HG03066 (cell line): ENCODE data around the gene ARHGAP32.

Experiments used
- ATAC-seq: cut with Tn5 transposase; IDR thresholded peaks from one replicate; pipeline ENCODE4 v1.9.1; 2021; ENCODE audit warnings: low read depth; ENCODE audit not compliant: unreplicated experiment

The ARHGAP32 gene

DNA sequence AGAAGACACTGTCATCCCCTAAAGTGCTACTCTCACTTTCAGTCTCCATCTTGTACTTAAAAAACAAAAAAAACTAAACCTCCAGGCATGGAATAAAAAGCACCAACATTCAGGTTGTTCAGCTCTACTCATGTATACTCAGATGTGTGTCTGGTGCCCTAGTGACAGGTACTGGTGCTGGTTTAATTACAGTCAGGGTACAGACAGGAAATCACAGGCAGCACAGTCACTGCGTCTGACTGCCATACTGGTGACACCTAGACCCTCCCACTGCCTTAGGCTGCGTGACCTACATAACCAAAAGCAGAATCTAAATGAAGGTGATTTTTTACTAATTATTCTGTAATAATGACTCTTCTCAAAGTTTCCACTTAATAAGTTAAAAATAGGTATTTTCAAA, at the start of gene ARHGAP32:
Gene ARHGAP32 (minus strand): TSS at position 176 of the 400 bp plus-strand sequence. CDS start 127 bp downstream, at position 49.
- ATAC-seq = no peak

DNA sequence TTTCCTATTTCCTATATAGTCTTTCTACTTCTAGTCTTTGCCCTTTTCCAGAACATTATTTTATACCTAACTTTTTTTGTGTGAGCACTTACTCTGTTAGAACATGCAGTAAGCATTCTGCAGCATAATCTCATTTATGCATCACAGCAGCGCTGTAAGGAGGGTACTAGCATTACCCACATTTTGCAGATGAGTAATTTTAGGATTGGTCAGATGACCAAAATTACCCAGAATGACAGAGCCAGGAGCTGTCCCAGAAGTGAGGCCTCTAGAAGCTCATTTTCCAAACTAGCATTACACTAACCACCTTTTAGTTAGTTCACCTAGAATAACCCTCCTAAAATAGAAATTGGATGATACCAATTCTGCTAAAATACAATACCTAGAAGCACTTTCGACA, 47.1 kb upstream of the ARHGAP32 start:
- no peak for ATAC-seq

DNA sequence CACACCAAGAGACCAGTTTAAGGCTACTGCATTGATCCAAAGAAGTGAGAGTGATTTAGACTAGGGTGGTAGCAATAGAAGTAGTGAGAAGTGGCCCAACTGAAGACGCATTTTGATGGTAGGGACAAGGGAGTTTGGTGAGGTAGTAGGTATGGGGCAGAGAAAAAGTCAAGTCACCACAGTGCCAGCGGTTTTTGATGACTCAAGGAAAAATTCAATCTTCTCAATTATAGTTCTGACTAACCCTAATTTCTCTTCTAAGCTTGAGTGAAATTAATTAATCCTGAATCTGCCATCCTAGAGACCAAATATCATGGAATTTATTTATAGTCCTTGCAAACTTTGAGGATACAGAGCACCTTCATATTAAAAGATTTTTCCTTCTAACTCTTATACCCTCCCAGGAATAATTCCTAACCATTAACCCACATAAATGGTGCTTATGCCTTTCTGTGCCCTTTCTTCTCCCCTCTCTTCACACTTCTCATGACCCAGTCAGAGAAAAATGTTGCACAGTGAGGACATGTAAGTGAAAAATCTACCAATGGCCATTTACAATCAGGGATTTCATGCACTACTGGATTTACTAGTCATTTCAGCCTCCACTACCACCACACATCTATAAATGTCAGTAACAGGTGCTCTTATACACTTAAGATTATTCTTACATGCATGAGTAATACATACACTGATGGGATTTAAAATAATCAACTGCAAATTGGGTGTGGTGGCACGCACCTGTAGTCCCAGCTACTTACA, 45.9 kb upstream of the ARHGAP32 start:
- ATAC-seq = no peak

DNA sequence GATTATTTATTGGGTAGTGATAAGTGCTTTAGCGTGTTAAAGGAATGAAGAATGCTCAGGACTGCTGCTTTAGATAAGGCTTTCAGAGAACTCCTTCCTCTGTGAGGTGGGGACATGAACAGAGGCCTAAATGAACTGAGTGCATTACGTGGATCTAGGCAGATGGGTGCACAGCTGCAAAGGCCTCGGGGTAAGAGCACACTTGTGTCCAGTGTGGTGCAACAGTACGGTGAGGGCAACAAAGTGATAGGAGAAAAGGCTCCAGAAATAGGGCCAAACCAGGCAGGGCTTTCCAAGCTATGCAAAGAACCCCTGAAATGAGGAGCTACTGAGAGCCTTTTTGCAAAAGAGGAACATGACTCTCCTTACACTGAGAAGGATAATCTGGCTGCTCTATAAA, 45.3 kb upstream of the ARHGAP32 start:
- no peak for ATAC-seq

DNA sequence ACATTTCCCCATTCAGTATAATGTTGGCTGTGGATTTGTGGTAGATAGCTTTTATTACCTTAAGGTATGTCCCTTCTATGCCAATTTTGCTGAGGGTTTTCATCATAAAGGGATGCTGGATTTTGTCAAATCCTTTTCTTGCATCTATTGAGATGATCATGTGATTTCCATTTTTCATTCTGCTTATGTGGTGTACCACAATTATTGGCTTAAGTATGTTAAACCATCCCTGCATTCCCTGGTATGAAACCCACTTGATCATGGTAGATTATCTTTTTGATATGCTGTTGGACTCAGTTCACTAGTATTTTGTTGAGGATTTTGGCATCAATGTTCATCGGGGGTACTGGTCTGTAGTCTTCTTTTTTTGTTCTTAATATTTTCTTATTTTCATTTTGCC, 44.7 kb upstream of the ARHGAP32 start:
- ATAC-seq = no peak

DNA sequence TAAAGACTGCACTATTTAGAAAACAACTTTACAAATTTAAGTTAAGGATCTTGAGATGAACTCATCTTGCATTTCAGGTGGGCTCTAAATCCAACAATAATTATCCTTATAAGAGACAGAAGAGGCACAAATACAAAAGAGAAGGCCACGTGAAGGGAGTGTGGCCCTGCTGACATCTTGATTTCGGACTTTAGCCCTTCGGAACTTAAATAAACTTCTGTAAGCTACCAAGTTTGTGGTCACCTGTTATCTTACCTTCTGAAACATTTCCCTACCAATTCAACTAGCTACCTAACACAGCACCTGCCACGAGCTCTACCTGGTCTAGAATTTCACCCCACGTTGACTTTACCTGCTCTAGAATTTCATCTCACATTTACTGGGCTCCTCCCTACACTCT, 42.9 kb upstream of the ARHGAP32 start:
- no peak for ATAC-seq

DNA sequence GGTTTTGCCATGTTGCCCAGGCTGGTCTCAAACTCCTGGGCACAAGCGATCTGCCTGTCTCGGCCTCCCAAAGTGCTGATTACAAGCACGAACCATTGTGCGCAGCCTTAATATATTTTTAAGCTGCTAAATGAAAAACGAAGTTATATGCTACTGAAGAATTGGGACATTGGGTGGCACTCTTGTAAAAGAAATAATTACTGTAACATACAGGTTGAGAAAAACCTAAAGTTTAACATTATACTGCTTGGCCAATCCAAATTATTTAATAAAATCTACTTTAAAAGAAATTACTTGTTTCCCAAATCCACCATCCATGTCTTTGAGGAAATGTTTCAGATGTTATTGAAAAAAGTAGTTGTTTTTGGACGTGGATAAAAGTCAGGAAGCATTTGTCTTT, 37.9 kb upstream of the ARHGAP32 start:
- ATAC-seq = no peak

DNA sequence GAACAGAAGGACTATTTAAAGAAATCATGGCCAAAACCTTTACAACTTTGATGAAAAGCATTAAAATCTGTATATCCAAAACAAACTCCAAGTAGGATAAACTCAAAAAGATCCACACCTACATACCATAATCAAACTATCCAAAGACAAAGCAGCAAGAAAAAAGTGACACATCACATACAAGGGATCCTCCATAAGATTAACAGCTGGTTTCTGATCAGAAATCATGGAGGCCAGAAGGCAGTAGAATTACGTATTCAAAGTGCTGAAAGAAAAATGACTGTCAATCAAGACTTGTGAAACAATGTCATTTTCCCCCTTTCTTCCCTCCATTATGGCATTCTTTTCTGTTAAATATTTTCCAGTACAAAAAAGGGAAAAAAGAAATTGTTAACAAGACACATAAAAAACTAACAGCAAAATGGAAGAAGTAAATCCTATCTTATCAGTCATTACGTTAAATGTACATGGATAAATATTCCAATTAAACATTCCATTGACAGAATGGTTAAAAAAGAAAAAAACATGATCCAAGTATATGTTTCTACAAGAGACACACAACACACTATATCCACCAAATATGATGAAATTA, 34.2 kb upstream of the ARHGAP32 start:
- no peak for ATAC-seq

DNA sequence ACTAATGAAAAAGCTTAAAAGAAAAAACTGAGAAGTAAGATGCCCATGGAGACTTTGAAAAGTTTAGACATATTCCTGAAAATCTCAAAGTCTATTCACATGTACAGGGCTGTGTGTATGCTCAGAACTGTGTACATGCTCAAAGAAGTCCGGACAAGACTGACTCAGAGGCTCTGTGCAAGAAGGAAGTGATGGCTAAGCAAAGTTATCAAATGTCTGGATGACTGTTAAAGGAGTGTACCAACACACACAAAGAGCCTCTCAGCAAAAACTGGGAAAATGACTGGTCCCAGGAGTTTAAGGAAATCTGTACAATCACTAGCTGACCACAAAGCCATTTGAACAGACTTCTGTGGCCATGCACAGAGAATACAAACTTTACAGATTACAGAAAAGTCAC, 33.1 kb upstream of the ARHGAP32 start:
- no peak for ATAC-seq

DNA sequence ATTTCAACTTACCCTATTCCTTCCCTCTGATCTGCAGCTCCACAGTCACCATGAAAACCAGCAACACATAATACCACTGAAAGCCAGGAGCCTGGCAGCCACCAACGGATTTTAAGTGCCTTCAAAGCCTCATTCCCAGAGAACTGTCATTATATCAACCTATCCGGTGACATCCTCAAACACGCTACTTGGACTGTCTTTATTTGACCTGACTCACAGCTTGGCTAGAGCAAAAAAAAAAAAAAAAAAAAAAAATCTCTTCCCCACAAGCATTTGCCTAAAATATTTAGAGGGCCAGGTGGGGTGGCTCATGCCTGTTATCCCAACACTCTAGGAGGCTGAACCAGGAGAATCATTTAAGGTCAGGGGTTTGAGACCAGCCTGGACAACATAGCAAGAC, 32.4 kb upstream of the ARHGAP32 start:
- ATAC-seq = no peak

DNA sequence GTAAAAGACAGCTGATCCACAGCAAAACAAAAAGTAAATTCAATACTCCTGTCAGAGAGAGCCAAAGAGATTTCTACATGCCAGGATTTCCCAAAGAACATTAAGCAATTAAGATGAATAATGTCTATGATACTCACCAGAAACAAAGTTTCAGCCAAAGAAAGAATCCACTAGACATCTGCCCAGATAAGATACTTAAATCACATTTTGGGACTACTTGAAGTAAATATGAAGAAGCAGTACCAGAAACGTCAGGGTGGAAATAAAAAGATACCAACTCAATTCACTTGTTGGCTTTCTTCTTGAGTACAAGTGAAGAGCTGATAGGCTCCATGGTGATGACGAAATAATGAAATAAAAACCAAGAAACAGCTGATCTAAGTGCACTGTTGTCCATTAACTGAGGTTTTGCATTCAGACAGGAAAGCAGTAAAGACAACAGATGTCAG, 31.6 kb upstream of the ARHGAP32 start:
- no peak for ATAC-seq

DNA sequence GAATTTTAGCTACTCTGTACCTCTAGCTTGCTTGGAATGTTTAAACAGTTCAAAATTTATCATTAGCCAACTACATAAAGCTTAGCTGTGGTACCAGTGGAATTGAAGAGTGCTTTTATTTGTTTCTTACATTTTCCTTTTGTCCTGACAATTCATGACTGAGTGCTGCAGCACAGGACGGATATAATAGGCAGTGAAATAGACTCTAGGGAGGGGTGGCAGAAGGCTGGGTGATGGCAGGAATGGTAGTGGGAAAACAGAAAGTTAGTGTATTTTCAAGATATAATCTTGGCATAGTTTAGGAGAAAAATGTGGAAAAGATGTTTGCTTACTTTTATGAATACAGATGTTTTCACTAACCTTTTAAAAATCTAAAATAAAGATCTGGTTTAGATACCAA, 31.1 kb upstream of the ARHGAP32 start:
- ATAC-seq = no peak

DNA sequence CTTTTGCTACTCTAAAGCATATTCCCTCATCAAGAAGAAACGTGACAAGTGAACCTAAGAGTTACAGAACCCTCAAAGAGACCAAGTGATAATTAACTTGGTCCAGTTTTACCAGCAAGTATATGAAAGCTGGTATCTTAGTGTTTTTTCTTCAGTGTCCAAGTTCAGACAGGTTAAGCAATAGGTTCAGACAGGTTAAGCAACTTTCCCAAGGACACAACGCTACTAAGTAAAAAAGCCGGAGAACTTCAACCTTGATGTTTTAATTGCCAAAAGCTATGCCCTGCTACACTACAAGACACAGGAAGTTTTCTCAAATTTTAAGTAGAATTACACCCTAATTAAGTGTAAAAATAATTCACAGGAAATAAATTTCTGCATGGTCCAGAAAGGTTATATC, 30.0 kb upstream of the ARHGAP32 start:
- ATAC-seq = no peak

DNA sequence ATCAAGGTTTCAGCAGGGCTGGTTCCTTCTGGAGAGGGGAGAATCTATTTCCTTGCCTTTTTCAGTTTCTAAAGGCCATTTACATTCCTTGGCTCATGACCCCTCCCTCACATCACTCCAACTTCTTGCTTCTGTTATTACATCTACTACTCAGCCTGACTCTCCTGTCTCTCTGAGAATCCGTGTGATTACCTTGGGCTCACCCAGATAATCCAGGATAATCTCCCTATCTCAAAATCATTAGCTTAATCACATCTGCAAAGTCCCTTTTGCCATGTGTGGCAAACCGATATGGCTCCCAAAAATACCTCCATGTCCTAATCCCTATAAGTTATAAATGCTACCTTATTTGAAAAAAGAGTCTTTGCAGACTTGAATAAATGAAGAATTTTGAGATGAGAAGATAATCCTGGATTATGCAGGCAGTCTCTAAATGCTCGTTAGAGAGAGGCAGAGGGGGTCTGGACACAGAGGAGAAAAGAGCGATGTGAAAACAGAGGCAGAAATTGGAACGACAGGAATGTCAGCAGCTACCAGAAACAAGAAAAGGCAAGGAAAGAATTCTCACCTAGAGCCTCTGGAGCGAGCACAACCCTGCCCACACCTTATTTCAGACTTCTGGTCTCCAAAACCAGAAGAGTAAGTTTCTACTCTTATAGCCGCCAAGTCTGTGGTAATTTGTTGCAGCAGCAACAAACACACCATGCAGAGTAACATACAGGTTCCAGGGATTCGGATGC, 23.6 kb upstream of the ARHGAP32 start:
- no peak for ATAC-seq

DNA sequence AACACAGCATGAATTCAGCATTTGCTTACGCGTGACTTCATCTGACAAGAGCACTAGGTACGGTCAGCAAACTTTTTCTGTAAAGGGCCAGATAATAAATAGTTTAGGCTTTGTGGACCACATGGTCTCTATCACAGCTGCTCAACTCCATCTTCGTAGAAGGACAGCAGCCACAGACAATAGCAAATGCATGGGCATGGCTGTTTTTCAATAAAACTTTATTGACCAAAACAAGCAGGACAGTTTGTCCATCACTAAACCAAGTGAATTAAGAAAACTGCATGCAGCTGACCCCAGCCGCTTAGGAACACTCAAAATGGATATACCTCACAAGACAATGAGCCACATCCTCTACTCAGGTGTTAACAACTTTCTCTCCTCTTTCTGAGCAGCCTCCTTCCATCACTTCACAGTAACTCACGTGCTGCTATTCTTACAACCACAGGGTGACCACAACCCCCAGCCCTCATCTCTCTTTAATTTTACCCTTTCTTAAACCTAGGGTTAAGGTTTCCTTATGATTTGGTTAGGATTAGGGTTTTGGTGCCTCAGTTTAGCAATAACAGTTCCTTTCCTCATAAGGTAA, 22.7 kb upstream of the ARHGAP32 start:
- no peak for ATAC-seq

DNA sequence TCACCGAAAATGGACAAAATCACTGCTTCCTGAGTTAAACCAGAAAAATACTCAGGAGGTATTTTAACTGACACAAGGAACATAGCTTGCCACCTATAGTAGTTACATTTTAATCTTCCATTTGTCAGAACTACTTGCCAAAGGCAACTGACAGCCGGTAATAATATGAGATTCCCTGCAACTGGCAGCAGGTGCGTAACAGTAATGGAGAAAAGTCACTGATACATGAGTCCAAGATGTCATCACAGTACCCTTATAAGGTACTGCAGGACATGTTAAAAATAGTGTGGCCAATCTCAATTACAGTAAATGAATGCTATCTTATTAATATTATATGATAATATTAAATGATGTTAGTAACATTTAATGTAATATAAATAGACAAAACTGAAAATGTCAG, 21.1 kb upstream of the ARHGAP32 start:
- ATAC-seq = no peak

DNA sequence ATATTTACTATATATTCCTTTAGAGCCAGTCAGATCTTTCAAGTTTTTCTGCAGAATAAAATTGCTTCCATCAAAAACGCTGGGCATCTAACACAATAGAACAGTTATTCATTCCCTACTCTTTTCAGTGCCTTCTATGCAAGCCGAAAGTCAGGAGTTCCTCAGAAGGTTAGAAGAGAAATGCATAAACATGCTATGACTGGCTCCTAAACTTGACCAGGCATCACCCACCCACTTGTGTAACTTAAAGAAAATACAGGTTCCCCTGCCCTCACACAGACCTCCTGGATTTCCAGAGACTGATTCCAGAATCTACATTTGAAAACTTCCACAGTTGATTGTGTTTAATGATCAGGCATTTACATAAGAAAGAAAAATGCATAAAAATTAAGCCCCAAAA, 19.3 kb upstream of the ARHGAP32 start:
- no peak for ATAC-seq

DNA sequence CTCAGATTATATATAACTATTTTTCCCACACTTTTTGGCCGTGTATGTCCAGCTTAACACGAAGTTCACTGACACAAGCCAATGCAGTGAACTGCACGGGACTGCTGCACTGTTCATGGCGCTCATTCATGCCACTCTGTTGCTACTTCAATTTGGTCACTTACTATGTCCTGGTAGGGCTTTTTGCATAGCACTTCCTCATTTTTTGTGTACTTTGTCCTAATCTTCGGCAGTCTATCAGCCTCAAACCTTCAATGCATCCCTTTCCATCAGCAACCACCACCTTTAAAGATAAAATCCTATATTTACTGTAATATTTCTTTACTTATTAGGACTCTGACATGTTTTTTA, 18.7 kb upstream of the ARHGAP32 start:
- no peak for ATAC-seq

DNA sequence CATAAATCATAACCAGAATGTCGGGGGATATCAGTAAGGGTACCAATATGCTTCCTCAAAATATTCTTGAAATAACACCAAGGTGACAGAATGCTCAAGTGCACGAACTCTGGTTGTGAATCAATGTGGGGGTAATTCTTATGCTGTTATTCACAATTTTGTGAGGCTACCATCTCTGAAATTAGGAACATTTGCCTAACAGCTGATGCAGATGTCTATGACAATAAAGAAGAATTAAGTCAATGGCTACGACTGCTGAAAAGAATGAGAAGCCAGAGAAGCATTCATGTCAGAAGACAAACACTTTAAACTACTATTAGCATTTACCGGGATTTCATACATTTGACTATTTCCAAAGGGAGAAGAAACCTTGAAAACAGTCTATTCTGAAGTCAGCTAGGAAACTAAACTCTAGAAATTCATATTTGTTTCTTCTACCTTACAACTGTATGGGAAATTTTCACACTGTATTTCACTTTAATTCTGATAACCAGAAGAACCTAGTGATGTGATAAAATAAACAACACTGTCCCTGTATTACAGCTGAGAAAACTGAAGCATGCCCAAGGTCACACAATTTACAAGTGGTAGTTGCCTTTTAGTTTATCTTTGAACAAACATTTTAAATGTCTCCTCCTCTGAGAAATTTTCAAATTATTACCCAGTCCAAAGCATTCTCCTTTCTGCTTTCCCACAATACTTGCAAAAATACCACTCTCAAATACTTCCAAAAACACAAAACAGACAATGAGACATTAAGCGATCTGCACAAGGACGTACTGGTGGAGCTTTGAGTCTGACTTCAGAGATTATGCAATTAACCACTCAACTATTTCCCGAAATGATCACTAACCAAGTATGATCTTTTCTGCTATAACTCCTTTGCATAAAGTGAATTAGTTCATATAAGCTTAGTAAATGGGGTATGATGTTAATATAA, 18.0 kb upstream of the ARHGAP32 start:
- ATAC-seq = no peak

DNA sequence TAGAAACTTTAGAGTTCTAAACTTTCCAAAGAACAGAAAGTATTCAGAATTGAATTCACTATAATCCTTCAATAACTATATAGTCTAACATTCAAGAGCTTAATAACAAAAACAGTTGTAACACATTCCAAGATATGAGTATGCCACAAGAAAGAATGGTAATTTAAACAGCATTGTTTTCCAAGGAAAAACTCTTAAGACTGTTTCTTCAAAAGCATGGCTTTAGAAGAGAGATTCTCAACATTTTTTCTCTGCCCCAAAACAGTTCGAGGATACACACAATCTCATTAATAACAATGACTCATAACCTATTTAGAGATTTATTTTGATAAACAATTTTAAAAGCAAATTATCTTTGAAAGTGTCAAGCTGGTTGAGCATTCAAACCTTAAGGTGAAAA, 16.7 kb upstream of the ARHGAP32 start:
- no peak for ATAC-seq
